ENCODE data around the gene ICAM1.

- TF ChIP-seq CTCF (IDR thresholded peaks at IDR 0.05) (no peak), POLR2AphosphoS5 (IDR thresholded peaks at IDR 0.05; ENCODE audit: low read depth, low read length) (no peak), TCF7L2 (IDR thresholded peaks at IDR 0.05; ENCODE audit: low read depth, low read length) (no peak), SIN3A (IDR thresholded peaks at IDR 0.05; ENCODE audit: borderline replicate concordance, insufficient read depth, low read depth, low read length) (no peak)
These were observed 2.8 kb upstream of the ICAM1 start for GRCh38 chr19:10268071-10268470.

Data from Panc1 (cell line).